ENCODE data around the gene DDX47. TPM values are rescaled to one million over a fixed set of nuclear protein-coding genes. Genes with fewer than 3 reads are reported as not detected.

DDX47 gene
- total RNA-seq, 1 donor from 2014 or later: 114 TPM

DNA sequence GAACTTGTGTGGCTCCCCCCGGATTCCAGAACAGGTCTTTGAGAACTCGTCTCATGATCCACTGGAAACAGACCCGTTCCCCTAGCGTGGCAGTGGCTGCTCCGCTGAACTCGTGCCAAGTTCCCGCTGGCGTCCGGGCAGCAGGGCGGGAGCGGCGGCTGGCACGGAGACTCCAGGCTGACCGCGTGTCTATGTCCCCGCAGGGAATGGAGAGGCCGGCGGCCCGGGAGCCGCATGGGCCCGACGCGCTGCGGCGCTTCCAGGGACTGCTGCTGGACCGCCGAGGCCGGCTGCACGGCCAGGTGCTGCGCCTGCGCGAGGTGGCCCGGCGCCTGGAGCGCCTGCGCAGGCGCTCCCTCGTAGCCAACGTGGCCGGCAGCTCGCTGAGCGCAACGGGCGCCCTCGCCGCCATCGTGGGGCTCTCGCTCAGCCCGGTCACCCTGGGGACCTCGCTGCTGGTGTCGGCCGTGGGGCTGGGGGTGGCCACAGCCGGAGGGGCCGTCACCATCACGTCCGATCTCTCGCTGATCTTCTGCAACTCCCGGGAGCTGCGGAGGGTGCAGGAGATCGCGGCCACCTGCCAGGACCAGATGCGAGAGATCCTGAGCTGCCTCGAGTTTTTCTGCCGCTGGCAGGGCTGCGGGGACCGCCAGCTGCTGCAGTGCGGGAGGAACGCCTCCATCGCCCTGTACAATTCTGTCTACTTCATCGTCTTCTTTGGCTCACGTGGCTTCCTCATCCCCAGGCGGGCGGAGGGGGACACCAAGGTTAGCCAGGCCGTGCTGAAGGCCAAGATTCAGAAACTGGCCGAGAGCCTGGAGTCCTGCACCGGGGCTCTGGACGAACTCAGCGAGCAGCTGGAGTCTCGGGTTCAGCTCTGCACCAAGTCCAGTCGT lies 26.2 kb upstream of the DDX47 start:
- Mint-ChIP-seq H3K4me1 (ENCODE audit: low read depth) (peaks cover 34% of the 10 kb centered on the region), H3K36me3 (ENCODE audit: low read depth) (peaks cover 2% of the 10 kb centered on the region), H3K27me3 (ENCODE audit: low read depth) (no peaks in the 10 kb centered on the region), H3K27ac (peak overlapping the region; percentile 87), H3K4me3 (ENCODE audit: low read depth) (peak overlapping the region; percentile 79), H3K9me3 (no peaks in the 10 kb centered on the region)
- intact Hi-C loops (cut with micrococcal nuclease): loop anchor here (1.0 to 10.0 kb wide), 8 partner anchors 21 to 425 kb away; partner anchors contain the start of genes EMP1, GSG1 and HEBP1
- DNase-seq (ENCODE audit: low spot score): peak; percentile 66

DNA sequence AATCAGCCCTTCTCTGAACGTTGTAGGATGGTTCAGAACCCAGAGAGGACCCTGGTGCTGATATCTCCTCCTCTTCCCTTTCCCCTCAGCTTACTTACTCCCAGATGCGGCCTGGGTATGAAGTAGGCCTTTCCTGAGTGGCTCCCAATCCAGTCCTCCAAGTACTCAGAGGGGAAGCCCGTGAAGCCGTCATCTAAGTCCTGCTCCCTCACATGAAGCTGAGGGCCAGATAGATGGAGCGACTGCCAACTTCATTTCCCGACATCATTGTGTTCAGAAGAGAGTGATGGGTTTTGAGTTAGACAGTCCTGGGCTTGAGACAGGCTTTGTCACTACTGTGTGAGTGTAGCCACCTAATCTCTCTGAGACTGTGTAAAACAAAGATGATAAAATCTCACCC lies 25.0 kb upstream of the DDX47 start:
- H3K9me3 Mint-ChIP-seq: no peaks in the 10 kb centered on the region
- H3K4me3 Mint-ChIP-seq (ENCODE audit: low read depth): peak overlapping the region; percentile 79
- H3K27me3 Mint-ChIP-seq (ENCODE audit: low read depth): no peaks in the 10 kb centered on the region
- peaks cover 2% of the 10 kb centered on the region for H3K36me3 Mint-ChIP-seq (ENCODE audit: low read depth)
- intact Hi-C loops (cut with micrococcal nuclease): loop anchor here (1.0 to 10.0 kb wide), 10 partner anchors 25 to 424 kb away; partner anchors contain the start of genes DDX47, EMP1, GSG1 and HEBP1
- peak overlapping the region; percentile 87 for H3K27ac Mint-ChIP-seq
- H3K4me1 Mint-ChIP-seq (ENCODE audit: low read depth): peaks cover 34% of the 10 kb centered on the region
- no peak for DNase-seq (ENCODE audit: low spot score)

DNA sequence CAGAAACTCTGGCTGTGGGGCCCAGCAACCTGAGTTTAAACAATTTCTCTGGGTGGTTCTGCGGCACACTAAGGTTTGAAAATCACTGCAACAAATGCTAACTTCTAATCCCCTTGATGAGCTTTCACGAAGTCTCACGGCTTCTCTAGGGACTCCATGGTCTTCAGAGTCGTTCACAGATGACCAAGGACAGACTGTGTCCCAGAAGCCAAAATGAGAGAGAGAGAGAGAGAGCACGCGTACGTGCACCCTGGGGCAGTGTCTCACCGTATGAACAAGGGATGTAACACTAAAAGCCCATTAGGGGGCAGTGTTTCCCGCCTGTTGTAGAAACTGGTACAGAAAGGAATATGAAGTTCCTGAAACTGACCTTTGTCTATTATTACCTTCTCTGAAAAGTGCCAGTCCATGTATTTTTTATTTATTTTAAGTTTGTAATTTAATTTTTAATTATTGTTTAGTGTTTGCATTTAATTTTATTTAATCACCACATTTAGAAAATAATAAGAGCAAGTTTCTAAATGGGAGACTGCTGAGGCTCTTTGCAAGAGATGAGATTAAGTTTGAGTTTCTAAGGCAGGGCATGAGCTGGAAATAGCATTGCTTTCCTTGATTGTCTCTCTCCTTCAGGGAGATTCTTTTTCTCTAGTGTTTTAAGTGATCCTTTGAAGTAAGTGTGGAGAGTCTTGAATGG lies 24.3 kb upstream of the DDX47 start:
- Mint-ChIP-seq H3K4me3 (ENCODE audit: low read depth) (peak overlapping the region; percentile 79), H3K4me1 (ENCODE audit: low read depth) (peaks cover 34% of the 10 kb centered on the region), H3K36me3 (ENCODE audit: low read depth) (peaks cover 2% of the 10 kb centered on the region), H3K9me3 (no peaks in the 10 kb centered on the region), H3K27me3 (ENCODE audit: low read depth) (no peaks in the 10 kb centered on the region), H3K27ac (peak overlapping the region; percentile 87)
- intact Hi-C loops (cut with micrococcal nuclease): loop anchor here (1.0 to 10.0 kb wide), 10 partner anchors 24 to 423 kb away; partner anchors contain the start of genes DDX47, EMP1, GSG1 and HEBP1
- DNase-seq (ENCODE audit: low spot score): peak; percentile 48

GRCh38 chr12:12790956-12791355 lies 22.2 kb upstream of the DDX47 start:
- no peak for DNase-seq (ENCODE audit: low spot score)
- Mint-ChIP-seq H3K36me3 (ENCODE audit: low read depth) (peaks cover 2% of the 10 kb centered on the region), H3K9me3 (no peaks in the 10 kb centered on the region), H3K27me3 (ENCODE audit: low read depth) (no peaks in the 10 kb centered on the region), H3K4me1 (ENCODE audit: low read depth) (peaks cover 21% of the 10 kb centered on the region), H3K4me3 (ENCODE audit: low read depth) (no peak overlapping the region), H3K27ac (no peak overlapping the region)
- intact Hi-C loops (cut with micrococcal nuclease): no loop called here

DNA sequence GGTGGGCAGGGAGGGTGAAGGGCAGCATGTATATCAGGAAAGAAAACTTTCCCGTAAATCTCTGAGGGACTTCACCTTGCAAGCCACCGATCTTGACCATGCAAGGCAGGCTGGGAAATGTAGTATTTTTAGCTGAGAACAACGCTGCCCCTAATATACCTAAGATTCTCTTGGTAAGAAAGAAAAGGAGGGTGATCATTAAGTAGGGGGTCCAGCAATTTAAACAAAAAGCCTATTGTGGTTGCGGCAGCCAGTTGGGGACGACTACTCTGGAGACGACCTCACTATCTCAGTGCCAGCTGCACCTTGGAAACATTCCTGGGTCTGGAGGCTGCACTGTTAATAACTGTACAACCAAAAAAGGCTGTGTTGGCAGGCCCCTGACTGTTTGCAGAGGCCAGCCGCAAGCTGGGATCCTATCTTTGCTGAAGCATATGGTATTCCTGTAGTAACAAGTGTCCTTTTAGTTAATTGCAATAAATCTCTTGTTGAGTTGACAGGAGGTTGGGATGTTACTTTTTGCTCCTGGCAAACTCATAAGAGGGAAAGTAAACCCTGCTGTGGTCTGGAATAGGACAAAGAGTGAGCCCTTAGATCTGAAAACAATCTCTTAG lies 21.3 kb upstream of the DDX47 start:
- intact Hi-C loops (cut with micrococcal nuclease): no loop called here
- Mint-ChIP-seq H3K4me3 (ENCODE audit: low read depth) (no peak overlapping the region), H3K9me3 (no peaks in the 10 kb centered on the region), H3K4me1 (ENCODE audit: low read depth) (peaks cover 16% of the 10 kb centered on the region), H3K27me3 (ENCODE audit: low read depth) (no peaks in the 10 kb centered on the region), H3K27ac (no peak overlapping the region), H3K36me3 (ENCODE audit: low read depth) (peaks cover 2% of the 10 kb centered on the region)
- no peak for DNase-seq (ENCODE audit: low spot score)

- no peaks in the 10 kb centered on the region for H3K9me3 Mint-ChIP-seq
- H3K4me3 Mint-ChIP-seq (ENCODE audit: low read depth): no peak overlapping the region
- H3K4me1 Mint-ChIP-seq (ENCODE audit: low read depth): peaks cover 14% of the 10 kb centered on the region
- H3K27me3 Mint-ChIP-seq (ENCODE audit: low read depth): no peaks in the 10 kb centered on the region
- peaks cover 2% of the 10 kb centered on the region for H3K36me3 Mint-ChIP-seq (ENCODE audit: low read depth)
- no peak overlapping the region for H3K27ac Mint-ChIP-seq
- no peak for DNase-seq (ENCODE audit: low spot score)
- intact Hi-C loops (cut with micrococcal nuclease): no loop called here
Observed at GRCh38 chr12:12792421-12792820, 20.7 kb upstream of the DDX47 start.

- Mint-ChIP-seq H3K4me1 (ENCODE audit: low read depth) (peaks cover 2% of the 10 kb centered on the region), H3K36me3 (ENCODE audit: low read depth) (no peaks in the 10 kb centered on the region), H3K27me3 (ENCODE audit: low read depth) (no peaks in the 10 kb centered on the region), H3K9me3 (no peaks in the 10 kb centered on the region), H3K4me3 (ENCODE audit: low read depth) (no peak overlapping the region), H3K27ac (no peak overlapping the region)
- DNase-seq (ENCODE audit: low spot score): no peak
- intact Hi-C loops (cut with micrococcal nuclease): no loop called here
Observed at GRCh38 chr12:12794686-12795085, 18.5 kb upstream of the DDX47 start.

GRCh38 chr12:12796171-12796570 lies 17.0 kb upstream of the DDX47 start:
- Mint-ChIP-seq H3K27ac (no peak overlapping the region), H3K27me3 (ENCODE audit: low read depth) (no peaks in the 10 kb centered on the region), H3K4me3 (ENCODE audit: low read depth) (no peak overlapping the region), H3K4me1 (ENCODE audit: low read depth) (peaks cover 6% of the 10 kb centered on the region), H3K36me3 (ENCODE audit: low read depth) (no peaks in the 10 kb centered on the region), H3K9me3 (no peaks in the 10 kb centered on the region)
- no peak for DNase-seq (ENCODE audit: low spot score)
- intact Hi-C loops (cut with micrococcal nuclease): no loop called here

GRCh38 chr12:12796928-12797793 lies 16.0 kb upstream of the DDX47 start:
- H3K36me3 Mint-ChIP-seq (ENCODE audit: low read depth): no peaks in the 10 kb centered on the region
- H3K27ac Mint-ChIP-seq: no peak overlapping the region
- H3K4me1 Mint-ChIP-seq (ENCODE audit: low read depth): peaks cover 7% of the 10 kb centered on the region
- H3K4me3 Mint-ChIP-seq (ENCODE audit: low read depth): no peak overlapping the region
- no peaks in the 10 kb centered on the region for H3K9me3 Mint-ChIP-seq
- H3K27me3 Mint-ChIP-seq (ENCODE audit: low read depth): no peaks in the 10 kb centered on the region
- no peak for DNase-seq (ENCODE audit: low spot score)
- intact Hi-C loops (cut with micrococcal nuclease): no loop called here

GRCh38 chr12:12797794-12798152 lies 15.4 kb upstream of the DDX47 start:
- Mint-ChIP-seq H3K9me3 (no peaks in the 10 kb centered on the region), H3K27ac (no peak overlapping the region), H3K4me1 (ENCODE audit: low read depth) (peaks cover 11% of the 10 kb centered on the region), H3K4me3 (ENCODE audit: low read depth) (no peak overlapping the region), H3K27me3 (ENCODE audit: low read depth) (no peaks in the 10 kb centered on the region), H3K36me3 (ENCODE audit: low read depth) (no peaks in the 10 kb centered on the region)
- DNase-seq (ENCODE audit: low spot score): no peak
- intact Hi-C loops (cut with micrococcal nuclease): no loop called here

- DNase-seq (ENCODE audit: low spot score): no peak
- Mint-ChIP-seq H3K27ac (no peak overlapping the region), H3K27me3 (ENCODE audit: low read depth) (no peaks in the 10 kb centered on the region), H3K9me3 (no peaks in the 10 kb centered on the region), H3K36me3 (ENCODE audit: low read depth) (no peaks in the 10 kb centered on the region), H3K4me3 (ENCODE audit: low read depth) (no peak overlapping the region), H3K4me1 (ENCODE audit: low read depth) (peaks cover 18% of the 10 kb centered on the region)
- intact Hi-C loops (cut with micrococcal nuclease): no loop called here
Observed at GRCh38 chr12:12798480-12798879, 14.7 kb upstream of the DDX47 start.
